ENCODE data around the gene KNDC1. TPM values are rescaled to one million over a fixed set of nuclear protein-coding genes. Genes with fewer than 3 reads are reported as not detected.

Gene KNDC1
- total and polyA plus RNA-seq, 10 of the 15 experiments (the other 5 are each of a cell fraction or from before 2014, with no cell fraction given): 0.03 to 0.11 (median 0.05) TPM; not detected in 7

GRCh38 chr10:133166828-133167692, 7.0 kb downstream of the KNDC1 start:
- H3K36me3 ChIP-seq (ENCODE audit: control insufficient read depth in 2 of 2, insufficient read depth in 2 of 2, low read length in 1 of 2): no peaks in the 10 kb centered on the region
- H3K79me2 ChIP-seq (ENCODE audit: control insufficient read depth, insufficient read depth, low read length): no peaks in the 10 kb centered on the region
- ChIA-PET POLR2A (no interaction called here), SMC1A (ENCODE audit: uncharacterized antibody, unreplicated experiment) (no interaction called here), RAD21 (ENCODE audit: unreplicated experiment) (interaction anchor here (0.9 kb wide), 1 partner anchor 17 kb away, joined by 3 read pairs; no protein-coding TSS in a partner anchor), CTCF (no interaction called here)
- H2AFZ ChIP-seq (ENCODE audit: control insufficient read depth, low read depth, low read length): no peak overlapping the region
- no peak overlapping the region for H3K27ac ChIP-seq (ENCODE audit: control insufficient read depth, insufficient read depth)
- ATAC-seq: no peak
- in situ Hi-C loops (cut with MboI) (no loop called here), intact Hi-C loops (cut with micrococcal nuclease; ENCODE audit: unreplicated experiment) (no loop called here)
- FAIRE-seq: no peak
- BruUV-seq (replicated peaks): no TSS peak
- no peaks in the 10 kb centered on the region for H3K27me3 ChIP-seq (replicated peaks in 1 of 2; ENCODE audit: control insufficient read depth in 2 of 2, insufficient read depth in 2 of 2, low read length in 1 of 2)
- no peaks in the 10 kb centered on the region; the same call in 2 of the 3 replicates for H3K9me3 ChIP-seq (replicated peaks; ENCODE audit: control insufficient read depth, insufficient read depth, low read length)
- H3K4me2 ChIP-seq (ENCODE audit: control insufficient read depth, insufficient read depth): no peak overlapping the region
- no peak overlapping the region for H3K4me3 ChIP-seq
- DNase-seq (ENCODE audit: low read depth, low spot score): no peak
- no peaks in the 10 kb centered on the region for H4K20me1 ChIP-seq (ENCODE audit: control insufficient read depth, insufficient read depth)
- no peaks in the 10 kb centered on the region for H3K4me1 ChIP-seq (ENCODE audit: control insufficient read depth, insufficient read depth, low read length)
- 73% methylated on average over 50 of the region's 66 CpGs for WGBS (ENCODE audit: insufficient coverage, insufficient replicate concordance, low lambda C conversion rate, missing lambda C conversion rate)
- H3K9ac ChIP-seq (ENCODE audit: control insufficient read depth, insufficient read depth, low read length): no peak overlapping the region
- TF ChIP-seq BCL3 (IDR thresholded peaks at IDR 0.05; ENCODE audit: borderline replicate concordance, insufficient read depth, low read depth, low read length, poor library complexity, severe bottlenecking) (no peak), ZBTB40 (IDR thresholded peaks at IDR 0.05; ENCODE audit: borderline replicate concordance) (no peak), SIN3A (IDR thresholded peaks at IDR 0.05; ENCODE audit: low read depth, low read length) (no peak), BACH1 (IDR thresholded peaks at IDR 0.05; ENCODE audit: borderline replicate concordance) (no peak), NFYA (IDR thresholded peaks at IDR 0.05; ENCODE audit: borderline replicate concordance, low read depth, low read length) (no peak), SP1 (IDR thresholded peaks at IDR 0.05; ENCODE audit: low read depth, low read length) (no peak), POLR2AphosphoS2 (IDR thresholded peaks at IDR 0.05; ENCODE audit: low read depth, low read length) (no peak), BHLHE40 (IDR thresholded peaks at IDR 0.05; ENCODE audit: borderline replicate concordance in 1 of 2, low read depth in 2 of 2, low read length in 1 of 2) (no peak)
- TF ChIP-seq, protein P1, sequence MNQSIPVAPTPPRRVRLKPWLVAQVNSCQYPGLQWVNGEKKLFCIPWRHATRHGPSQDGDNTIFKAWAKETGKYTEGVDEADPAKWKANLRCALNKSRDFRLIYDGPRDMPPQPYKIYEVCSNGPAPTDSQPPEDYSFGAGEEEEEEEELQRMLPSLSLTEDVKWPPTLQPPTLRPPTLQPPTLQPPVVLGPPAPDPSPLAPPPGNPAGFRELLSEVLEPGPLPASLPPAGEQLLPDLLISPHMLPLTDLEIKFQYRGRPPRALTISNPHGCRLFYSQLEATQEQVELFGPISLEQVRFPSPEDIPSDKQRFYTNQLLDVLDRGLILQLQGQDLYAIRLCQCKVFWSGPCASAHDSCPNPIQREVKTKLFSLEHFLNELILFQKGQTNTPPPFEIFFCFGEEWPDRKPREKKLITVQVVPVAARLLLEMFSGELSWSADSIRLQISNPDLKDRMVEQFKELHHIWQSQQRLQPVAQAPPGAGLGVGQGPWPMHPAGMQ (IDR thresholded peaks at IDR 0.05; ENCODE audit: borderline replicate concordance): no peak
- TF ChIP-seq, protein P2, sequence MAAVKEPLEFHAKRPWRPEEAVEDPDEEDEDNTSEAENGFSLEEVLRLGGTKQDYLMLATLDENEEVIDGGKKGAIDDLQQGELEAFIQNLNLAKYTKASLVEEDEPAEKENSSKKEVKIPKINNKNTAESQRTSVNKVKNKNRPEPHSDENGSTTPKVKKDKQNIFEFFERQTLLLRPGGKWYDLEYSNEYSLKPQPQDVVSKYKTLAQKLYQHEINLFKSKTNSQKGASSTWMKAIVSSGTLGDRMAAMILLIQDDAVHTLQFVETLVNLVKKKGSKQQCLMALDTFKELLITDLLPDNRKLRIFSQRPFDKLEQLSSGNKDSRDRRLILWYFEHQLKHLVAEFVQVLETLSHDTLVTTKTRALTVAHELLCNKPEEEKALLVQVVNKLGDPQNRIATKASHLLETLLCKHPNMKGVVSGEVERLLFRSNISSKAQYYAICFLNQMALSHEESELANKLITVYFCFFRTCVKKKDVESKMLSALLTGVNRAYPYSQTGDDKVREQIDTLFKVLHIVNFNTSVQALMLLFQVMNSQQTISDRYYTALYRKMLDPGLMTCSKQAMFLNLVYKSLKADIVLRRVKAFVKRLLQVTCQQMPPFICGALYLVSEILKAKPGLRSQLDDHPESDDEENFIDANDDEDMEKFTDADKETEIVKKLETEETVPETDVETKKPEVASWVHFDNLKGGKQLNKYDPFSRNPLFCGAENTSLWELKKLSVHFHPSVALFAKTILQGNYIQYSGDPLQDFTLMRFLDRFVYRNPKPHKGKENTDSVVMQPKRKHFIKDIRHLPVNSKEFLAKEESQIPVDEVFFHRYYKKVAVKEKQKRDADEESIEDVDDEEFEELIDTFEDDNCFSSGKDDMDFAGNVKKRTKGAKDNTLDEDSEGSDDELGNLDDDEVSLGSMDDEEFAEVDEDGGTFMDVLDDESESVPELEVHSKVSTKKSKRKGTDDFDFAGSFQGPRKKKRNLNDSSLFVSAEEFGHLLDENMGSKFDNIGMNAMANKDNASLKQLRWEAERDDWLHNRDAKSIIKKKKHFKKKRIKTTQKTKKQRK (IDR thresholded peaks at IDR 0.05; ENCODE audit: low read depth, low read length): no peak
